T-helper 17 cell (primary cell): ENCODE data around the gene STUM. TPM values are rescaled to one million over a fixed set of nuclear protein-coding genes. Genes with fewer than 3 reads are reported as not detected.
A peak's percentile ranks its signal among the peaks of the same experiment; 100 is the strongest.

Experiments
- ATAC-seq: fragments of 150-1000 bp; cut with Tn5 transposase; 2 replicates; pipeline ENCODE4 v1.10.0; 2021; ENCODE audit warnings: mild to moderate bottlenecking, moderate library complexity
- DNase-seq, 3 donors: peaks; one replicate each; pipeline versions ENCODE4 v3.0.0 to v3.0.0-alpha.2; 2020 to 2021
- H3K9me3 ChIP-seq: one replicate; pipeline ENCODE4 v1.7.0; 2013; ENCODE audit warnings: low read length, mild to moderate bottlenecking; ENCODE audit not compliant: control insufficient read depth, poor library complexity, severe bottlenecking
- H3K27ac Mint-ChIP-seq: one replicate; pipeline ENCODE4 v1.8.0; 2022; ENCODE audit warnings: mild to moderate bottlenecking, moderate library complexity, mixed read lengths
- H3K27me3 Mint-ChIP-seq: one replicate; pipeline ENCODE4 v1.8.0; 2022; ENCODE audit warnings: mixed read lengths
- H3K36me3 Mint-ChIP-seq: one replicate; pipeline ENCODE4 v1.8.0; 2022; ENCODE audit warnings: low read depth, mixed read lengths
- H3K4me1 Mint-ChIP-seq: one replicate; pipeline ENCODE4 v1.8.0; 2022; ENCODE audit warnings: mild to moderate bottlenecking, mixed read lengths
- H3K4me3 Mint-ChIP-seq: one replicate; pipeline ENCODE4 v1.8.0; 2022; ENCODE audit warnings: mild to moderate bottlenecking, moderate library complexity, mixed read lengths
- total RNA-seq, 4 donors: library from RNA in 2 of 4; stranded (reverse) in 2 of 4; gene quantifications; one replicate each; pipeline ENCODE4 v1.2.3 and lab custom pipeline; 2022 to 2026

The STUM gene
- total RNA-seq, 2 donors from 2014 or later = not detected

DNA sequence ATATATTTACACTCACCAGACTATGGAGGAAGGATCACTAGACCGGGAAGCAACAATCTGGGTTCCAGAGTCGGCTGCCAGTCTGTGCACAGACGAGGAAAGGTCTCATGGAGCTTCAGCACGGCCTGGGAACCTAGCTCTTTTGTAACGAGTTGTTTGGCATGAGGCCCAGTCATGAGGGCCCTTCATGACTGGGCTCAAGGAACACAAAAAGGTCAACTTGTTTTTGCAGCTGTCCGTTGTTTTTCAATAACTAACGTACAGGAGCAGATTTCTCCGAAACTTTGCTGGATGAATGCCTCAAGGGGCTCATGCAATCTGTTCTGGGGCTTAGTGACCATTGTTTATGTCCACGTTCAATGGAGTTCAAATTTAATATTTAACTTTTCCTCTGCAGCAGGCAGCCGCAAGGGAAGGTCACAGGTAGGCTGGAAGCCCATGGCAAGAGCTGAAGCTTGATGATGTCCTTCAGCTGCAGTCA, 5.9 kb upstream of the STUM start:
- Mint-ChIP-seq H3K4me1 (peaks cover 1% of the 10 kb centered on the region), H3K27ac (no peak overlapping the region), H3K4me3 (no peak overlapping the region), H3K27me3 (peaks cover 55% of the 10 kb centered on the region), H3K36me3 (peaks cover 4% of the 10 kb centered on the region)
- H3K9me3 ChIP-seq = no peaks in the 10 kb centered on the region
- ATAC-seq = no peak
- DNase-seq = no peak

DNA sequence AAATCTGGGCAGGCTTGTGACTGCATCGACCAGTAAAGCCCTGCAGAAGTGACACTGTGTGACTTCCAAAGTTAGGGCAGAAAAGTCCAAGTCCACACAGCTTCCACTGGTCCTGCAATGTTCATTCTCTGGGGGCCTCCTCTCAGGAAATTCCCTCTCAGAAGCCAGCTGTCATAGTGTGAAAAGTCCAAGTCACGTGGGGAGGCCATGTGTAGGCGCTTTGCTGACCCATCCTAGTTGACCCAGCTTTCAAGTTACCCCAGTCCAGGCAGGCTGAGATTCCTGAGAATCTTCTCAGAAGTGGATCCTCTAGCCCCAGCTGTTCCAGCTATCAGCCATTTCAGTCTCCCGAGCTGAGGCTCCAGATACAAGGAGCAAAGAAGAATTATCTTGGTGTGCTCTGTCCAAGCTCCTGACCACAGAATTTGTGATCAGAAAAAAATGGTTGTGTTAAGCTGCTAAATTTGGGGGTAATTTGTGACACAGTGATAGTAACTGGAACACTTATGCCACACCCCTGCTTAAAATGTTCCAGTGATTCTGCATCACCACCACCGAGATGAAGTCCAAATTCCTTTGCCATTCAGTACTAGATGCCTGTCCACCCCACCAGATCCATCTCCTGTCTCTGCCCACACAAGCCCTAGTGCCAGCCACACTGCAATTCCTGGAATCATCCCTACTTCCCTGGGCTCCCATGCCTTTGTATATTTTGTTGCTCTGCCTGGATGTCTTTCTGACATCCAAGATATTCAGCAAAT, 2.5 kb upstream of the STUM start:
- Mint-ChIP-seq H3K27me3 (peaks cover 59% of the 10 kb centered on the region), H3K4me1 (peaks cover 12% of the 10 kb centered on the region), H3K4me3 (no peak overlapping the region), H3K27ac (no peak overlapping the region), H3K36me3 (peaks cover 4% of the 10 kb centered on the region)
- no peak for DNase-seq
- no peak for ATAC-seq
- H3K9me3 ChIP-seq = no peaks in the 10 kb centered on the region

DNA sequence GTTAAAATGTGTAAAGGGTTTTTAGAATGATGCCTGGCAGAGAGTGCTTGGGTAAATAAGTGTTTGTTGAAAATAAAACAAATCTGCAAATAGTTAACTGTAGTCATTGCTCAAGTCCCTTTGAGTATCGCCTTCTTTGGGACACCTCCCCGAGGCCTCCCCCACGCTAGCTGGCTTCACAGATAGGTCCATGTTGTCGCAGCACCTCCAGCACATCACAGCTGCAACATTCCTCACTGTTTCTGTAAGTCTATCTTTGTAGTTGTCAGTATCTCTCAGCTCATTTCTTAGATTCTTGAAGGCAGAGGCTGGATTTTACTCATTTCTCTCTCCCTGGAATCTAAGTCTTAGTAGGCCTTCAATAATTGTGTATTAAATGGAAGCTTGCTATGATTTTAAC, 1.6 kb upstream of the STUM start:
- no peaks in the 10 kb centered on the region for H3K9me3 ChIP-seq
- Mint-ChIP-seq H3K36me3 (peaks cover 3% of the 10 kb centered on the region), H3K27ac (no peak overlapping the region), H3K27me3 (peaks cover 59% of the 10 kb centered on the region), H3K4me3 (no peak overlapping the region), H3K4me1 (peaks cover 12% of the 10 kb centered on the region)
- no peak for ATAC-seq
- DNase-seq = no peak

DNA sequence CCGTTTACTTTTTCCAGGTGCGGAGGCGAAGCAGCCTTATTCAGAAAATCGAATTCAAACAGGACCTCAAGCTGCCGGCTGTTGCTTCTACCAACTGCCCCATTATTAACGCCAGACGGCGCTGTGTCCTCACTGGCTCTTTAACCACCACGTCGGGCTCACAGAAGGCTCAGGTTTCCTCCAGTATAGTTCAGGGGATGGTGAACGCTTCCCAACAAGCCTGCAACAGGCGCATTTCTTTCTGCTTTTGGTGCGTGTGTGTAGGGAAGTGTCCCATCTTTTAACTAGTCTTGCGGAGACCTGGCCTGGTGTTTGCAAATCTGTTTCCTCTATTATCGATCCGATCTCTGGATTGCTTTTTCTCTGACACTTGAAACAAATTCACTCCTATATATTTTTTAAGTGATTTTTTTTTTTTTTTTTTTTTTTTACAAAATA, 791 bp upstream of the STUM start:
- ATAC-seq (peak; percentile 74), DNase-seq (peak; percentile 26 to 47 (median 32))
- Mint-ChIP-seq H3K4me1 (peaks cover 12% of the 10 kb centered on the region), H3K27ac (no peak overlapping the region), H3K27me3 (peaks cover 63% of the 10 kb centered on the region), H3K4me3 (peak overlapping the region; percentile 33), H3K36me3 (peaks cover 3% of the 10 kb centered on the region)
- no peaks in the 10 kb centered on the region for H3K9me3 ChIP-seq

DNA sequence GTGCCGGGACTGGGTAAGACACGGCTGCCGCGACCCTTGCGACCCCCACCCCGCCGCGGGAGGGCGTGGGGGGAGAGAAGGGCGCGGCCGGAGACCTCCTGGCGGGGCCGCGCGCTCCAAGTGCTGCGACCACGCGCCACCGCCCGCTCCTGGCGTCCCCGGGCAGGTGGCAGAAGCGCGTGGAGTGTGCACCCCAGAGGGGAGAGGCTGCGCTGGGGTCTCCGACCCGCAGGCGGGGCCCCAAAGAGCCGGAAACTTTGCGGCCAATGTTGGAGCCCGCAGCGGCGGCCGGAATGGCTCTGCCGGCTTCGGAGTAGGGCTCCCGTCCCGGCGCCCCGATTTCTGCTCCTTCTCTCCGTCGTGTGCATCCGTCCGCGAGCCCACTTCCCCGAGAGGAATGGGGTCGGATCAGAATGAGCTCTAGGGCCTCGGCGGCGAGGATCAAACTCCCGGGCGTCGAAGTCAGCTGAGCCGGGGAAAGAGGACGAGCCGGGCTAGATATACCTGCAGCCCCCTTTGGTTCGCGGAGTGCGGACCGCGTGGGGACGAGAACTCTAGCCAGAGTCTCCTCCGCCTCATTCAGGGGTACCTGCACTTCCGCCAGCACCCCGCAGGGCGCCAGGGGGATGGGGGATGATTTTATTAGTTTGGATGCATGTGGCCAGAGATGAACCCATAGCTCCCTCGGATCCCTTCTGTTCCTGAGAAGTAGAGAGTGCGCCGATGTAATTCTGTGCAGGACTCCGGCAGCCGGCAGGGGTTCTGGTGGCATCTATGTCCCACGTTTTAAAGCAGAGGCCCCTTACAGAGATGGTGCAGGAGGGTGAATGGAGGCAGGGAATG, 751 bp downstream of the STUM start:
- H3K4me3 Mint-ChIP-seq = peak overlapping the region; percentile 88
- peaks cover 70% of the 10 kb centered on the region for H3K27me3 Mint-ChIP-seq
- H3K9me3 ChIP-seq = no peaks in the 10 kb centered on the region
- peaks cover 3% of the 10 kb centered on the region for H3K36me3 Mint-ChIP-seq
- DNase-seq (no peak), ATAC-seq (peak; percentile 18)
- H3K27ac Mint-ChIP-seq = no peak overlapping the region
- peaks cover 12% of the 10 kb centered on the region for H3K4me1 Mint-ChIP-seq

DNA sequence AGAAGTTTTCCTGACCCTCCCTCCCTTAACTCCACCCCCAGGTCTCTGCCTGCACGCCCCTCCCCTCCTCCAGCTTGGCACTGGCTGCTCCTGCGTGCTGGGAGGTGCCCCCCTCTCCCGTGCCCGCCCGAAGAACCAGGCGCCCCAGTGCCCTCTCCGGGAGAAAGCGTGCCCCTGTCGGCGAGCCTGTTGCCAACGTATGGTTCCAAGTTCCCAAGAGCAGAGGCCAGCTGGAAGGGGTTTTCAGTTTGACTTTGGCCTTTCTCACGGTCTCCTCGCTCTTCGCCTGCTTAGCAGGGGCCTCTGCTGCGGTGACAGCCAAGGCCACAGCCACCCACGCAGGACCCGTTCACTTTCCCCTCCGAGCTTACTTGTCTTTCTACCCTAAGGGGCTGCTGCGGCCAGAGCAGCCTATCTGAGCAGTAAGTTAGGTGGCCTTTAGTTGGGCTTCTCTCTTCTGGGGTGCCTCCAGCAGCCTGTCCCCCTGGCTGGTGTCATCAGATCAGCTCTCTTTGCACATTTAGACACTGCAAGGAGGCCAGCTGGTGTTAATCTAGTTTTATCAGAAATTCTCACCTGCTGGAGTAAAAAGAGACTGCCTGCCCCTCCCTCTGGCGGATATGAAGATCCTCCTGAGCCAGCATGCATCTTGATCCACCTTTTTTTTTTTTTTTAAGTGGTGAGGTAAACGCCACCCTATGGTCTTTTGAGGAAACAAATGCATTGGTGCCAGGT, 1.5 kb downstream of the STUM start:
- Mint-ChIP-seq H3K4me3 (peak overlapping the region; percentile 88), H3K27ac (peak overlapping the region; percentile 73), H3K27me3 (peaks cover 74% of the 10 kb centered on the region), H3K4me1 (peaks cover 12% of the 10 kb centered on the region), H3K36me3 (peaks cover 6% of the 10 kb centered on the region)
- H3K9me3 ChIP-seq = no peaks in the 10 kb centered on the region
- DNase-seq (no peak), ATAC-seq (peak; percentile 45)

DNA sequence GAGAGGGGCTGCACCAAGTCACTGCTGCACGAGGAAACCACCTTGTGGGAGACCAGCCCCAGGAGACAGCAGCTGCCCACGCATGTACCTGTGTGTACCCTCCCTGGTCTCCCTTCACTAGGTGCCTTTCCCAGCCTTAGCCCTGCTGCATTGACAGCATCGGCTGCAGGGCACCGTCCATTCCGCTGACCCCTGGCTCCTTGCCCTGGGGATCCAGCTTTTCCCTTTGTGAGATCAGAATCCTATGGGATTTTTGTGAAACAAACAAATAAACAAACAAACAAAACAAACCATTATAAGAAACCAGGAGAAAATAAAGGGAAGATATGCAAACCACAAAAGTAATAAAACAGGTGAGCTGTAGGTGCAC, 2.1 kb downstream of the STUM start:
- Mint-ChIP-seq H3K4me1 (peaks cover 12% of the 10 kb centered on the region), H3K27me3 (peaks cover 74% of the 10 kb centered on the region), H3K4me3 (peak overlapping the region; percentile 88), H3K27ac (peak overlapping the region; percentile 73), H3K36me3 (peaks cover 5% of the 10 kb centered on the region)
- DNase-seq = no peak
- ATAC-seq = no peak
- H3K9me3 ChIP-seq = no peaks in the 10 kb centered on the region

DNA sequence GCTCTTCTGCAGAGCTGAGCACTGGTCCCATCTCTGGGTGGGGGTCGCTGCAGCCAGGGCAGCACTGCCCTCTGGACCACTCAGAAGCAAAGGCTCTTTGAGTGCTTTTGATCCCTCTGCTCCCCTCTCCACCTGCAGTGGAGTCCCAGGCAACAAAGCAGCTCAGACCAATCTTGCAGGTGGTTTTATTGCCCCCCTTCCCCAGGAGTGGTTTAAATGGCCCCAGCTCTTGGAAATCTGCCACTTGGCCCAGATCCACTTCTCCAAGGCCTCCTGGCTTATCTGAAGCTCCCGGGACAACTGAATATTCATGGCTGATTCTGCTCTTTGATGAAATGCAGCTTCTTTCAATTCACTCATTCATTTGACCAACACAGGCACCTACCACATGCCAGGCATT, 2.7 kb downstream of the STUM start:
- DNase-seq (no peak), ATAC-seq (no peak)
- Mint-ChIP-seq H3K4me1 (peaks cover 12% of the 10 kb centered on the region), H3K27ac (no peak overlapping the region), H3K4me3 (no peak overlapping the region), H3K27me3 (peaks cover 68% of the 10 kb centered on the region), H3K36me3 (peaks cover 5% of the 10 kb centered on the region)
- no peaks in the 10 kb centered on the region for H3K9me3 ChIP-seq

DNA sequence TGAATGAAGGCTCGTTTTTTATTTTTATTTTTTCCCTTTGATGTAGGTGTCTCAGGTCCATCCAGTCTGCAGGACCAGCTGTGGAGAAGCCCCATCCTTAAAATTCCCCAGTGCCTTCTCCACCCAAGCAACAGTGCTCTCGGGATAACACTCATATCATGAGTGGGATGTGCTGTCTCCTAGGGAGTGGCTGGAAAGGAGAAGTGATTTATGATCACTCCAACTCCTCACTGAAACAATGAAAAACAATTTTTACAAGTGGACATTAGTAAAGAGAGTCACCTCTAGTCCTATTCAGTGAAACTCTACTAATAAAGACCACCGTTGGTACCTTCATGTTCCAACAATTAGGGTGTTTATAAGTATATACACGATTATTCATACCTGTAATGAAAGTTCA, 3.5 kb downstream of the STUM start:
- Mint-ChIP-seq H3K27ac (no peak overlapping the region), H3K4me1 (peaks cover 12% of the 10 kb centered on the region), H3K4me3 (no peak overlapping the region), H3K36me3 (peaks cover 6% of the 10 kb centered on the region), H3K27me3 (peaks cover 67% of the 10 kb centered on the region)
- ATAC-seq = no peak
- DNase-seq = no peak
- H3K9me3 ChIP-seq = no peaks in the 10 kb centered on the region

DNA sequence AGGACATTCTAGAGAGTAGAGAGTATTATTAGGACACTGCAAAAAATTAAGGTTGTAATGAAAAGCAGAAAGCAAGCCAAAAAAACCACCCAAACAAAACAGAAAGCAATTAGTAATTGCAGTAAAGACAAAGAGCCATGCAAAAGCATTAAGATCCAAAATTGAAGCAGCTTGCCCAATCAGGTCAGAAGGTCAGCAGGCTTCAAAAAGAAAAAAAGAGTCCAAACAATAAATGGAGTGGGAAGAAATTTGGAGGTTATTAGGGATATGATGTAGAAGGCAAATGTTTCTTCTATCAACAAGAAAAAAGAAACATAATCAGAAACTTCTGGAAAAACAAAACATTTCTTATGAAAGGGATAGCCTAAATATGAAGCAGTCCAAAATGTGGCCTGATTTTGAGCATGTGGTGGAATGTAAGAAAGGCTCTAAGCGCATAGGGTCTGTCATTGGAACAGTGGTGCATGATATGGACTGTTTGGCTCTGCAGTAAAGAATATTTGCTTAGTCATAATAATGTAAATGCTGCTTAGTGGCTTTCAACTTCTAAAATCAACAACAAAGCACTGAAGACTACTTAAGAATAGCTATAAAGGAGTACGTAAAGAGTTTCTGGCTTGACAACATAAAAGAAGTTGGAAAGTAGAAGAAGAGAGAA, 4.8 kb downstream of the STUM start:
- H3K9me3 ChIP-seq = no peaks in the 10 kb centered on the region
- DNase-seq (no peak), ATAC-seq (no peak)
- H3K27me3 Mint-ChIP-seq = peaks cover 74% of the 10 kb centered on the region
- H3K4me3 Mint-ChIP-seq = no peak overlapping the region
- no peak overlapping the region for H3K27ac Mint-ChIP-seq
- peaks cover 7% of the 10 kb centered on the region for H3K36me3 Mint-ChIP-seq
- peaks cover 7% of the 10 kb centered on the region for H3K4me1 Mint-ChIP-seq

DNA sequence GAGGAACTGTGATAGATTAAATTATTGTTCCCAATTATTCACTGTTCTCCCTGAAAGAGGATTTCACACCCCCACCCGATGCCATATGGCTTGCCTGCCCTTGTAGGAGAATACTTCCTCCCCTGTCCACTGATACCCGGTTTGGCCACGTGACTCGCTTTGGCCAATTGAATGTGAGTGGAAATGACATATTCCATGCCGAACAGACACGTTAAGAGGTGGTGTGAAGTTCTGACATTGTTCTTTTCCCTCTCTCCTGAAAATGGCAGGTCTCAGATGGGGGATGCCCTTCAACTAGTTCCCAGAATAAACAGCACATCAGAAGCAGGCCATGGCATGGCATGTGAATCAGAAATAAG, 5.3 kb downstream of the STUM start:
- Mint-ChIP-seq H3K27me3 (peaks cover 79% of the 10 kb centered on the region), H3K4me1 (peaks cover 7% of the 10 kb centered on the region), H3K36me3 (peaks cover 9% of the 10 kb centered on the region), H3K4me3 (no peak overlapping the region), H3K27ac (no peak overlapping the region)
- no peaks in the 10 kb centered on the region for H3K9me3 ChIP-seq
- no peak for DNase-seq
- ATAC-seq = no peak

DNA sequence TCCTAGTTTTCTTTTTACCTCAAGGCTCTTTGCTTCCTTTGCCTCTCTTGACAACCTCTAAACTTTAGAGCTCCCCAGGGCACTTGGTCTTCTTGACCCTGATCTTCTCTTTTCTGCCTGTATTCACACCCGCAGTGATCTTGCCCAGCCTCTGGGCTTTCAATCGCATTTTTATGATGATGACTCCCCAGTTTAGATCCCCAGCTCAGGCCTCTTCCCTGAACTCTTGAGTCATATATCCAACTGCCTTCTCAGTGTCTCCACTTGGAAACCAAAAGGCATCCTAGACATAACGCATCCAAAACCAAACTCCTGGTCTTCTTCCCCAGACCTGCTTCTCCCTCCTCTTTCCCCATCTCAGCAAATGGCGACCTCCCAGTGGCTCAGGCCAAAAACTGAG, 6.5 kb downstream of the STUM start:
- H3K4me1 Mint-ChIP-seq = peaks cover 7% of the 10 kb centered on the region
- DNase-seq (no peak), ATAC-seq (no peak)
- no peak overlapping the region for H3K4me3 Mint-ChIP-seq
- H3K27me3 Mint-ChIP-seq = peaks cover 73% of the 10 kb centered on the region
- peaks cover 9% of the 10 kb centered on the region for H3K36me3 Mint-ChIP-seq
- no peaks in the 10 kb centered on the region for H3K9me3 ChIP-seq
- H3K27ac Mint-ChIP-seq = no peak overlapping the region

DNA sequence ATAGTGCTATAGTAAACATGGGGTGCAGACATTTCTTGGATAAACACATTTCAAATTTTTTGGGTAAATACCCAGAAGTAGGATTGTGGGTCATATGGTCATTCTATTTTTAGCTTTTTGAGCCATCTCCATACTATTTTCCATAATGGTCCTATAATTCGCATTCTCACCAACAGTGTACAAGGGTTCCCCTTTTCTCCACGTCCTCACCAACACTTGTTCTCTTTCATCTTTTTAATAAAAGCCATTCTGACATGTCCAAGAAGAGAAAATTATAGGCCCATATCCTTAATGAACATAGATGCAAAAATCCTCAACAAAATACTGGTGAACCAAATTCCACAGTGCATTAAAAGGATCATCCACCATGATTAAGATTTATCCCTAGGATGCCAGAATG, 8.9 kb downstream of the STUM start:
- DNase-seq (no peak), ATAC-seq (no peak)
- H3K36me3 Mint-ChIP-seq = peaks cover 11% of the 10 kb centered on the region
- no peak overlapping the region for H3K4me3 Mint-ChIP-seq
- H3K27me3 Mint-ChIP-seq = peaks cover 65% of the 10 kb centered on the region
- H3K27ac Mint-ChIP-seq = no peak overlapping the region
- peaks cover 3% of the 10 kb centered on the region for H3K4me1 Mint-ChIP-seq
- no peaks in the 10 kb centered on the region for H3K9me3 ChIP-seq
